Tibial artery (tissue), 4 donors: Measurements from ENCODE around the gene GABRR1.

Source experiments
- DNase-seq, 2 donors: peaks; one replicate each; pipeline ENCODE4 v3.0.0-alpha.2; 2019
- H3K27ac ChIP-seq, 2 donors: fragments of 200-600 bp; sonication (generic) in 1 of 2; 1 replicate in 1 of 2; 2 replicates in 1 of 2; pipeline ENCODE4 v1.5.1; 2018 to 2019; ENCODE audit warnings: mild to moderate bottlenecking in 1 of 2
- H3K27me3 ChIP-seq, 2 donors: fragments of 200-600 bp; sonication (generic) in 1 of 2; one replicate each; pipeline versions ENCODE4 v1.5.1 to v1.6.0; 2016 to 2019
- H3K36me3 ChIP-seq, 3 donors: fragments of 200-600 bp; sonication (generic) in 2 of 3; one replicate each; pipeline ENCODE4 v1.5.1; 2016 to 2019; ENCODE audit warnings: mild to moderate bottlenecking in 2 of 3
- H3K4me1 ChIP-seq, 4 donors: fragments of 200-600 bp; sonication (generic) in 2 of 4; 1 replicate in 3 of 4; 2 replicates in 1 of 4; pipeline ENCODE4 v1.5.1; 2016 to 2019
- H3K4me3 ChIP-seq, 2 donors: fragments of 200-600 bp; sonication (generic) in 1 of 2; 1 replicate in 1 of 2; 2 replicates in 1 of 2; pipeline ENCODE4 v1.5.1; 2018 to 2019; ENCODE audit warnings: mild to moderate bottlenecking in 2 of 2
- H3K9me3 ChIP-seq, 3 donors: fragments of 200-600 bp; sonication (generic) in 1 of 3; one replicate each; pipeline ENCODE4 v1.5.1; 2016 to 2019
- CTCF ChIP-seq, 2 experiments: fragments of 200-600 bp in 1 of 2; fragments of 450-650 bp in 1 of 2; IDR thresholded peaks; one replicate each; pipeline ENCODE4 v1.5.1; 2017 to 2019; ENCODE audit warnings: antibody characterized with exemption in 2 of 2, mild to moderate bottlenecking in 1 of 2, moderate library complexity in 1 of 2
- intact Hi-C: fragments of 100-400 bp; cut with DNase I; formaldehyde crosslinking; loops from one replicate; pipeline ENCODE4 v1.15.0; 2023; ENCODE audit warnings: low total_unique reads

The GABRR1 gene

GRCh38 chr6:89160331-89161092 lies 56.6 kb downstream of the GABRR1 start:
- no peak for DNase-seq
- Histone ChIP-seq H3K4me1 (peaks cover 0 to 41% (median 23%) of the 10 kb centered on the region in 4 donors), H3K9me3 (no peaks in the 10 kb centered on the region), H3K4me3 (no peak overlapping the region), H3K27ac (peak overlapping the region; percentile 82 to 89), H3K27me3 (no peaks in the 10 kb centered on the region), H3K36me3 (peaks cover 17 to 34% (median 31%) of the 10 kb centered on the region in 3 donors)
- intact Hi-C loops: no loop called here
- TF ChIP-seq CTCF (IDR thresholded peaks at IDR 0.05): no peak

- no peaks in the 10 kb centered on the region for H3K27me3 ChIP-seq
- DNase-seq: no peak
- peaks cover 0 to 14% (median 0%) of the 10 kb centered on the region in 4 donors for H3K4me1 ChIP-seq
- no peak overlapping the region for H3K27ac ChIP-seq
- intact Hi-C loops: no loop called here
- H3K36me3 ChIP-seq: peaks cover 0 to 16% (median 9%) of the 10 kb centered on the region in 3 donors
- TF ChIP-seq CTCF (IDR thresholded peaks at IDR 0.05): no peak
- H3K4me3 ChIP-seq: no peak overlapping the region
- no peaks in the 10 kb centered on the region for H3K9me3 ChIP-seq
Measured at GRCh38 chr6:89154131-89154530, 63.0 kb downstream of the GABRR1 start.

GRCh38 chr6:89148016-89148750 lies 69.0 kb downstream of the GABRR1 start:
- H3K27ac ChIP-seq: peak overlapping the region; percentile 8 to 92
- TF ChIP-seq CTCF (IDR thresholded peaks at IDR 0.05): no peak
- H3K27me3 ChIP-seq: no peaks in the 10 kb centered on the region
- intact Hi-C loops: no loop called here
- DNase-seq: no peak
- peaks cover 0 to 39% (median 14%) of the 10 kb centered on the region in 4 donors for H3K4me1 ChIP-seq
- H3K4me3 ChIP-seq: no peak overlapping the region
- H3K36me3 ChIP-seq: peaks cover 0 to 4% (median 0%) of the 10 kb centered on the region in 3 donors
- no peaks in the 10 kb centered on the region for H3K9me3 ChIP-seq

- Histone ChIP-seq H3K36me3 (peaks cover 0 to 4% (median 0%) of the 10 kb centered on the region in 3 donors), H3K9me3 (no peaks in the 10 kb centered on the region), H3K4me3 (peak overlapping the region; percentile 72 to 95), H3K27ac (peak overlapping the region; percentile 85 to 92), H3K27me3 (no peaks in the 10 kb centered on the region), H3K4me1 (peaks cover 0 to 36% (median 14%) of the 10 kb centered on the region in 4 donors)
- intact Hi-C loops: no loop called here
- no peak for TF ChIP-seq CTCF (IDR thresholded peaks at IDR 0.05)
- DNase-seq: no peak
Measured at GRCh38 chr6:89146718-89147700, 70.1 kb downstream of the GABRR1 start.
